ENCODE measurements around the gene GALNT10. TPM values are rescaled to one million over a fixed set of nuclear protein-coding genes. Genes with fewer than 3 reads are reported as not detected.

The GALNT10 gene
- total RNA-seq, 1 donor from 2014 or later: 23.5 TPM

- TF ChIP-seq, protein P1, sequence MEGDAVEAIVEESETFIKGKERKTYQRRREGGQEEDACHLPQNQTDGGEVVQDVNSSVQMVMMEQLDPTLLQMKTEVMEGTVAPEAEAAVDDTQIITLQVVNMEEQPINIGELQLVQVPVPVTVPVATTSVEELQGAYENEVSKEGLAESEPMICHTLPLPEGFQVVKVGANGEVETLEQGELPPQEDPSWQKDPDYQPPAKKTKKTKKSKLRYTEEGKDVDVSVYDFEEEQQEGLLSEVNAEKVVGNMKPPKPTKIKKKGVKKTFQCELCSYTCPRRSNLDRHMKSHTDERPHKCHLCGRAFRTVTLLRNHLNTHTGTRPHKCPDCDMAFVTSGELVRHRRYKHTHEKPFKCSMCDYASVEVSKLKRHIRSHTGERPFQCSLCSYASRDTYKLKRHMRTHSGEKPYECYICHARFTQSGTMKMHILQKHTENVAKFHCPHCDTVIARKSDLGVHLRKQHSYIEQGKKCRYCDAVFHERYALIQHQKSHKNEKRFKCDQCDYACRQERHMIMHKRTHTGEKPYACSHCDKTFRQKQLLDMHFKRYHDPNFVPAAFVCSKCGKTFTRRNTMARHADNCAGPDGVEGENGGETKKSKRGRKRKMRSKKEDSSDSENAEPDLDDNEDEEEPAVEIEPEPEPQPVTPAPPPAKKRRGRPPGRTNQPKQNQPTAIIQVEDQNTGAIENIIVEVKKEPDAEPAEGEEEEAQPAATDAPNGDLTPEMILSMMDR (conservative IDR thresholded peaks at IDR 0.05; ENCODE audit: low read depth, low read length): no peak
- peak overlapping the region; percentile 35 for H3K4me3 ChIP-seq (ENCODE audit: low read depth, low read length)
These were observed 96.6 kb downstream of the GALNT10 start for GRCh38 chr5:154287136-154287535.

GRCh38 chr5:154288145-154288544 is 97.6 kb downstream of the GALNT10 start:
- DNase-seq (ENCODE audit: low read depth): no peak
- TF ChIP-seq, protein P1 (conservative IDR thresholded peaks at IDR 0.05; ENCODE audit: low read depth, low read length): no peak
- peak overlapping the region; percentile 35 for H3K4me3 ChIP-seq (ENCODE audit: low read depth, low read length)

More at GRCh38 chr5:154287136-154287535, 96.6 kb downstream of the GALNT10 start:
- DNase-seq (ENCODE audit: low read depth): peak; percentile 42

GRCh38 chr5:154291917-154292316 is 101.4 kb downstream of the GALNT10 start:
- TF ChIP-seq, protein P1 (conservative IDR thresholded peaks at IDR 0.05; ENCODE audit: low read depth, low read length): no peak
- DNase-seq (ENCODE audit: low read depth): no peak
- H3K4me3 ChIP-seq (ENCODE audit: low read depth, low read length): no peak overlapping the region

DNA sequence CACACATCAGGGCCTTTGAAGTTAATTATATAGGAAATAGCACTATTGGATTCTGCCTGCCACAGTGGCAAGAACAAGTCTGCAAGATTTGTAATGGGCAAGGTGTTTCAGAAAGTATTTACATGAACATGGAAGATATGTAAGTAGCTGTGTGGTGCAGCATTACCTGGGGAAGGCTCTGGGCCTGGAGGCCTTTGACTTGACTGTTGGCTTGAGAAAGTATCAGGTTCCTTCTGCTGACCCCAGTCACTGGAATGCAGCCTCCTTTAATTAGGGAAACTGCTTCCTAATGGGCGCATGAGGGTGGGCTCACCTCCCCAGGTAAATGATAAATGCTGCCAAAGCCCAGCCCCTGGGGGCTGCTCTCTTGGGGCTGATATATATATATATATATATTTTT is 102.7 kb downstream of the GALNT10 start:
- no peak for DNase-seq (ENCODE audit: low read depth)
- TF ChIP-seq, protein P1 (conservative IDR thresholded peaks at IDR 0.05; ENCODE audit: low read depth, low read length): no peak
- H3K4me3 ChIP-seq (ENCODE audit: low read depth, low read length): no peak overlapping the region

DNA sequence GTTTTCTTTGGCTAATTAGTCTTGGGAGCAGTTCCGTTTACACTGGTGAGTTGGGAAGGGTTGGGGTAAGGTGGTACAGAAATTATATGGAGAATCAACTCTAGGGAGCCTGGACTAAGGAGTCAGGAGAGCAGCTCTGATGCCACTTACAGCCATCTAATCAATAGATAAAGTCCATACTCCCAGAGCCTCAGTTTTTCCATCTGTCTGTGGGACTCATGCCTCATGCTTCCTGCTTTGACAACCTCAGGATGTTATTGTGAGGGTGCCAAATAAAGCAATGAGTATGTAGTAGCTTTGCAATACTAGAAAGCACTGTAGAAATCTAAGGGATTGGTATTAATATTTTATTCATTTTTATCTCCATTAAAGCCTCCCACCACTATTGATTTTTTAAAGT is 105.0 kb downstream of the GALNT10 start:
- TF ChIP-seq, protein P1 (conservative IDR thresholded peaks at IDR 0.05; ENCODE audit: low read depth, low read length): no peak
- no peak overlapping the region for H3K4me3 ChIP-seq (ENCODE audit: low read depth, low read length)
- no peak for DNase-seq (ENCODE audit: low read depth)

GRCh38 chr5:154296525-154297159 is 106.1 kb downstream of the GALNT10 start:
- no peak overlapping the region for H3K4me3 ChIP-seq (ENCODE audit: low read depth, low read length)
- TF ChIP-seq, protein P1 (conservative IDR thresholded peaks at IDR 0.05; ENCODE audit: low read depth, low read length): no peak
- DNase-seq (ENCODE audit: low read depth): no peak

GRCh38 chr5:154298065-154298464 is 107.5 kb downstream of the GALNT10 start:
- no peak overlapping the region for H3K4me3 ChIP-seq (ENCODE audit: low read depth, low read length)
- TF ChIP-seq, protein P1 (conservative IDR thresholded peaks at IDR 0.05; ENCODE audit: low read depth, low read length): no peak

More at GRCh38 chr5:154298065-154298464, 107.5 kb downstream of the GALNT10 start:
- no peak for DNase-seq (ENCODE audit: low read depth)
